ENCODE data around the gene PRMT1. TPM values are rescaled to one million over a fixed set of nuclear protein-coding genes. Genes with fewer than 3 reads are reported as not detected.

Gene PRMT1
- total and polyA plus RNA-seq, 4 donors, result 35.1 to 67.2 (median 53.8) TPM

GRCh38 chr19:49640113-49640898 lies 36.8 kb upstream of the PRMT1 start, which contains the start of gene RRAS (continued):
- TF ChIP-seq CTCF (IDR thresholded peaks at IDR 0.05; ENCODE audit: low read depth, low read length, missing input control), result no peak
- TF ChIP-seq MAX (IDR thresholded peaks at IDR 0.05), result peak; percentile 78
- TF ChIP-seq FOXA2 (IDR thresholded peaks at IDR 0.05), result peak; percentile 73
- TF ChIP-seq RAD21 (IDR thresholded peaks at IDR 0.05), result peak in 1 of 2 donors; percentile 37

GRCh38 chr19:49641688-49642491 lies 35.2 kb upstream of the PRMT1 start, which contains the start of gene SCAF1:
TSS of gene SCAF1 (plus strand) at chr19:49642209. CDS start at chr19:49645027, 2,818 bp downstream.
- Histone ChIP-seq H3K9ac (ENCODE audit: low read depth in 1 of 2, low read length in 2 of 2) (peak within 1 kb of the TSS; percentile 82 to 98), H3K27me3 (ENCODE audit: control insufficient read depth in 4 of 4, insufficient read depth in 4 of 4, low read length in 3 of 4) (no peaks in the 10 kb centered on the region), H3K4me3 (ENCODE audit: low read depth in 1 of 3, low read length in 3 of 3) (peak within 1 kb of the TSS; percentile 76 to 99 (median 81)), H3K9me3 (ENCODE audit: control insufficient read depth in 4 of 4, low read length in 3 of 4) (no peaks in the 10 kb centered on the region), H3K4me1 (ENCODE audit: control insufficient read depth in 4 of 4, insufficient read depth in 4 of 4, low read length in 3 of 4) (peaks cover 0 to 30% (median 17%) of the 10 kb centered on the region in 4 donors), H3K27ac (ENCODE audit: low read depth in 1 of 2, low read length in 2 of 2) (peak within 1 kb of the TSS; percentile 93 to 98), H3K36me3 (ENCODE audit: control insufficient read depth in 4 of 4, insufficient read depth in 3 of 4, low read depth in 1 of 4, low read length in 3 of 4) (peaks cover 2 to 7% (median 6%) of the 10 kb centered on the region in 4 donors)
- WGBS, result under 1% methylated on average over 87 of the region's 87 CpGs
- TF ChIP-seq SP1 (IDR thresholded peaks at IDR 0.05), result peak; percentile 97
- peak in 1 of 2 donors; percentile 25 for TF ChIP-seq RAD21 (IDR thresholded peaks at IDR 0.05)
- peak; percentile 9 for TF ChIP-seq TAF1 (conservative IDR thresholded peaks at IDR 0.05)
- peak; percentile 42 for TF ChIP-seq MAX (IDR thresholded peaks at IDR 0.05)
- peak; percentile 64 to 90 for TF ChIP-seq GABPA (IDR thresholded peaks at IDR 0.05 in 1 of 2, conservative IDR thresholded peaks at IDR 0.05 in 1 of 2)
- no peak for TF ChIP-seq FOXA2 (IDR thresholded peaks at IDR 0.05)
- TF ChIP-seq NR2F2 (IDR thresholded peaks at IDR 0.05), result peak; percentile 56
- peak; percentile 84 to 89 for TF ChIP-seq JUND (IDR thresholded peaks at IDR 0.05)
- no peak for TF ChIP-seq CTCF (IDR thresholded peaks at IDR 0.05; ENCODE audit: low read depth, low read length, missing input control)
- no peak for TF ChIP-seq HNF4A (conservative IDR thresholded peaks at IDR 0.05)
- peak; percentile 39 for TF ChIP-seq ATF3 (IDR thresholded peaks at IDR 0.05)
- TF ChIP-seq YY1 (IDR thresholded peaks at IDR 0.05), result peak; percentile 77
- peak; percentile 35 for TF ChIP-seq REST (IDR thresholded peaks at IDR 0.05)
- peak; percentile 72 for TF ChIP-seq FOXA1 (IDR thresholded peaks at IDR 0.05)
- peak; percentile 77 to 82 for TF ChIP-seq RXRA (IDR thresholded peaks at IDR 0.05)
- peak; percentile 95 for TF ChIP-seq ZBTB33 (IDR thresholded peaks at IDR 0.05)
- no peak for TF ChIP-seq HNF4G (IDR thresholded peaks at IDR 0.05)
- TF ChIP-seq EGR1 (IDR thresholded peaks at IDR 0.05; ENCODE audit: low read depth in 2 of 2), result no peak
- DNase-seq (ENCODE audit: low spot score), result peak; percentile 98

Measured in liver (tissue), 9 donors.